GM12865 (cell line): ENCODE measurements around the gene RNASE7.

ENCODE experiments used
- DNase-seq: peaks from one replicate; pipeline ENCODE4 v3.0.0; 2010; ENCODE audit warnings: low read depth
- H3K4me3 ChIP-seq: 2 replicates; pipeline ENCODE4 v1.5.1; 2011; ENCODE audit warnings: mild to moderate bottlenecking, low read depth, low read length, control low read depth
- TF ChIP-seq, protein P1 (sequence below): IDR thresholded peaks from 2 replicates; pipeline ENCODE4 v1.5.1; 2011; ENCODE audit warnings: low read length, control low read depth, low read depth, inconsistent platforms; ENCODE audit not compliant: insufficient read depth; ENCODE audit errors: missing control alignments

RNASE7 gene

DNA sequence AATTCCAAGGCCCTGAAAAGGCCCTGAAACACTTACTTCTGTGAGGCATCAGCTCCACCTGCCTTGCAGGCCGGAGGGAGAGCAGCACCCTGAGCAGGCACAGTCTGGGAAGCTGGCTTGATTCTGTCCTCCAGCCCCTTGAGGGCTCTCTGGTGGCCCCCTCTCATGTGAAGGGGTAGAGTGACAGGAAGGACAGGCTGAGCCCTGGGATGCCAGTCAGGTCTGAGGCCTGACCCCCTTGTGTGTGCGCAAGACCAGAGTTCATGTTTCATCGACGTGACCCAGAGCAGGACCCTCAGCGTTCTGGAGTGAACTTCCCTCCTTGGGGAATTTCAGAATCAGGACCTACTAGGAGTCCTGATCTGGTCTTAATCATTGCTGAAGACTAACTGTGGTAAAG, 16.7 kb downstream of the RNASE7 start:
- no peak overlapping the region for H3K4me3 ChIP-seq
- DNase-seq, result no peak
- TF ChIP-seq, protein P1, sequence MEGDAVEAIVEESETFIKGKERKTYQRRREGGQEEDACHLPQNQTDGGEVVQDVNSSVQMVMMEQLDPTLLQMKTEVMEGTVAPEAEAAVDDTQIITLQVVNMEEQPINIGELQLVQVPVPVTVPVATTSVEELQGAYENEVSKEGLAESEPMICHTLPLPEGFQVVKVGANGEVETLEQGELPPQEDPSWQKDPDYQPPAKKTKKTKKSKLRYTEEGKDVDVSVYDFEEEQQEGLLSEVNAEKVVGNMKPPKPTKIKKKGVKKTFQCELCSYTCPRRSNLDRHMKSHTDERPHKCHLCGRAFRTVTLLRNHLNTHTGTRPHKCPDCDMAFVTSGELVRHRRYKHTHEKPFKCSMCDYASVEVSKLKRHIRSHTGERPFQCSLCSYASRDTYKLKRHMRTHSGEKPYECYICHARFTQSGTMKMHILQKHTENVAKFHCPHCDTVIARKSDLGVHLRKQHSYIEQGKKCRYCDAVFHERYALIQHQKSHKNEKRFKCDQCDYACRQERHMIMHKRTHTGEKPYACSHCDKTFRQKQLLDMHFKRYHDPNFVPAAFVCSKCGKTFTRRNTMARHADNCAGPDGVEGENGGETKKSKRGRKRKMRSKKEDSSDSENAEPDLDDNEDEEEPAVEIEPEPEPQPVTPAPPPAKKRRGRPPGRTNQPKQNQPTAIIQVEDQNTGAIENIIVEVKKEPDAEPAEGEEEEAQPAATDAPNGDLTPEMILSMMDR, result no peak

DNA sequence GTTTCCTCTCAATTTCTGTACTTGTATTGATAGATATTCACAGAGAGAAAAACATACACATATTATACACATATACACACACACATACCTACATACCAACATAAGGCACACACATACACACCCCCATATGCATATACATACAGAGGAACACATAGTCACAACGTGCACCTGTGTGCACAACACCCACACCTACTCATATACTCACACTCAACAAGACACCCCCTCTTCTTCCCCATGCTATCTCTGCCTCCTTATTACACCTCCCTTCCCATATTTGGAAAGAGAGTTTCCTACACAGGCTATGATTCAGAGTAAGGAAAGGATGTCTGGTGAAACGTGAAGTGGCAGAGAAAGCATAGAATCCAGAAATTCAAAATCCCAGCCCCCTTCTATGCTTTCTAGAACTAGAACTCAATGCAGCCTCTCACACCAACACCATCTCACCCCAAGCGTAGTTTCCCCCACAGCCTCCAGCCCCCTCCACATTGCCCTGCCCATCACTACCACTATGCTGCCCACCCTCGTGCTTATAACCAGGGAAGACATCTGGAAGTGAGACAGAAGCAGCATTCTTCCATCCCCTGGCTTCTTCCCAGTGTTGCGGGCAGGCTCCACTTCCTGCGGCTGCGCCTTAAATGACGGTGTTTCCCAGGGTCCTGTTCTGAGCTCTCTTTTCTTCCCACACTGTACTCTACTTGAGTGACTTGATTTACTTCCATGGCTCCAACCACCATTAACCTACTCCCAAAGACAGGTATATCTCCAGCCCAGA, 17.9 kb downstream of the RNASE7 start:
- TF ChIP-seq, protein P1, result no peak
- no peak for DNase-seq
- no peak overlapping the region for H3K4me3 ChIP-seq

DNA sequence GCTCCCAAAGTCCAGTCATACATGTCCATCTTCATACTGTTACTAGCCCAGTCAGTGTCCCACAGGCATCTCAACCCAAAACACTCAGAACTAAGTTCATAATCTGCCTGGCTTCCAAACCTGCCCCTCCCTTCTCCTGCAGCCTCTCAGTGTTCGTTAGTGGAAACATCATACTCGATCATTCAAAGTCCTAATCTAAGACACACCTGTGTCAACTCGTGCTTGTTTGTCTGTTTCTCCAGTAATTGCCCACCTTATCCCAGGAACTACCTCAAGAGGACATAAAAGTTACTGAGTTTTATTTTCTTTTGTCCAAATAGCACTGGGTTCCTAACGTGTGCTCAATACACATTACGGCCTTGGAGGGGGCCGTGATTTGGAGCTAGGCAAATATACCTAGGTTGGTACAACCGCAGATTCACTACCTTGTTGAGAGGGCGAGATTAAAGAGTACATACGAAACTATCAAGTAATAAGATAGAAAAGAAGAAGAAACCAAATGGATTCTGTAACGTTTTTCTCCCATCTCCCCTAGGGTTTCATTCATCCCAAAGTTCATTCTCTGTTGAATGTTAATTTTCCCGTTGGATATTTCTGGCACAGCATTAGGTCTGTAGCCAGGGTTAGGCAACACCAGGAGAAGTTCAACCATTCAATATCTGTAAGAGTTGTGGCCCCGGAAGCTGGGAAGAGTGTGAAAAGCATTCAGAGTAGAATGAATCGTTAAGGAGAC, 18.6 kb downstream of the RNASE7 start:
- no peak overlapping the region for H3K4me3 ChIP-seq
- TF ChIP-seq, protein P1, result no peak
- DNase-seq, result no peak

DNA sequence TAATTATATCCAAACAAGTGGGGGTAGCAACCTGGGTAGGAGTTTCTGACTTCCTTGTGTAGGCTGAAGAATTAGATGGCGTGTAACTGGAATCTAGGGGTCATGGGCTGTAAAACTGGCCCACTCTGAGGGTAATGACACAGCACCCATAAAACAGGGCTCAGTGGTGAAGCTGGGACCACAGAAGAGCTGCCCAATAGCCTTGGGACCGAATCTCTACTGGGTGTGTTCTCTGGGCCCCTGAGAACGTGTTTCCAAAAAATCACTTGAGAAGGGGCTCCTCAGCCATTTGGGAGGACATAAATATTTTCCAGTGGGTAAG, 19.1 kb downstream of the RNASE7 start:
- no peak for DNase-seq
- H3K4me3 ChIP-seq, result no peak overlapping the region
- TF ChIP-seq, protein P1, result no peak

DNA sequence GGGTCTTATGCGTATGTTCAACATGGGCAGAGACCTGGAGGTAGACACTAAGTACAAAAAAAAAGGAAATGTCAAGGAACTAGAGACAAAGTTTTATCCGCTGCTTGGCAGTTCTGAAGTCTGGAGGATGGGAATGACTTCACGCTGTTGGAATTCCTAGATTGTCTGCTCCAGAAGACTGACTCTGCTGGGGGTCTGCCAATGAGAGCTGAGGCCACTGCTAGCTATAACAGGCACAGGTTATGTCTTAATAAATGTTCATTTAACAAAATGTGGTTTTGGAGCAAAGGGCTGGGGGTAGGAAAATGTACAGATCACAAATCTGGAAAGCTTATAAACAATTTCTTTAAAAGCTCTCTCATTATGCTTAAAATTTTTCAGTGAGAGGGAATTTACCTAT, 21.3 kb downstream of the RNASE7 start:
- TF ChIP-seq, protein P1, result no peak
- DNase-seq, result no peak
- no peak overlapping the region for H3K4me3 ChIP-seq

DNA sequence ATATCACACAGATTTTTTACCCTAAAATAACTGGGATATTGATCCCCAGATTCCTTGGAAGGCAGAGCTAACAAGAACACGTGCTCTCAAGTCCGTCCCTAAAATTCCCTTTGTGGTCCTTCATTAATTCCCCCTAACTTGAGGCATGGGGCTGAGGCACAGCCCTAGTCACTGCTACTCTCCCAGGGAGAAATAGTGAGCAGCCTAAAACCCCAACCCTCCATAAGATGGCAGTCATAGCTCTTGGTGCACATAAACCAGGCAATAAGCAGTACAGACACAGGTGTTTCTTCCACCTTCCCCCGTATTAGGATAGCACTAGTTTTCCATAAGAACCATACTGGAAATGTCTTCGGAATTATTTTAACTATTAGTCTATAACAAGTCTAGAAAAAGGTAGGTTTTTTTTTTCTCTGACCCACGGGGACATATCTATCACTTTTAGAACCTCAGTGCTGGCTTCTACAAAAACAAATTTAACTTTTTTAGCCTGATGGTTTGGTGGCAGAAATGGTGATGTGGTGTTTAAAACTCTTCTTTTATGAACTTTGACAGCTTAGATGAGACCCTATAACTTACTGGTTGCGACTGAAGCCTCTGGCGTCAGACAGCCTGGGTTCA, 24.8 kb downstream of the RNASE7 start:
- TF ChIP-seq, protein P1, result peak; percentile 29
- no peak overlapping the region for H3K4me3 ChIP-seq
- DNase-seq, result no peak
